ENCODE measurements around the gene CALD1.
A peak's percentile ranks its signal among the peaks of the same experiment; 100 is the strongest.

Gene CALD1

GRCh38 chr7:134737566-134738345 lies 41.7 kb upstream of the CALD1 start:
- H3K4me3 ChIP-seq (ENCODE audit: control insufficient read depth, low read depth, low read length), result peak overlapping the region; percentile 19

GRCh38 chr7:134739362-134739761 lies 40.1 kb upstream of the CALD1 start:
- TF ChIP-seq CTCF (conservative IDR thresholded peaks at IDR 0.05; ENCODE audit: control insufficient read depth, insufficient read depth, low read depth, low read length), result no peak
- H3K4me3 ChIP-seq (ENCODE audit: control insufficient read depth, low read depth, low read length), result no peak overlapping the region
- no peak for DNase-seq (ENCODE audit: low read depth)

More at GRCh38 chr7:134737566-134738345, 41.7 kb upstream of the CALD1 start:
- no peak for TF ChIP-seq CTCF (conservative IDR thresholded peaks at IDR 0.05; ENCODE audit: control insufficient read depth, insufficient read depth, low read depth, low read length)
- DNase-seq (ENCODE audit: low read depth), result peak; percentile 91

DNA sequence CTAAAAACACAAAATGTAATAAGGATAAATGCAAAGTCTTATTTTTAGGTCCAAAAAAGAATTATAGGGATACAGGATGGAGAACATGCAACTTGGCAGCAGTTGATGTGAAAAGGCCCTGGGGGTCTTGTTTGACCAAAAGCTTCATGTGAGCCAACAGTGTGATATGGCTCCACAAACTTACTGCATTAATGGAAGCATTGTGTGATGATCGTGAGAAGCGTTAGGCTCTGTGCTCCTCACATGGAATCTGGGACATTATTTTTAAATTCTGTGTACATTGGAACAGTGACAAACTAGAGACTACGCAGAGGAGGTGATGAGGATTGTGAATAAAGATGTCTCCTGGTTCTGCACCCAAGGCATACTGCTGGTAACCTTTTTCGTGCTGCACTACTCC lies 39.1 kb upstream of the CALD1 start:
- no peak overlapping the region for H3K4me3 ChIP-seq (ENCODE audit: control insufficient read depth, low read depth, low read length)

DNA sequence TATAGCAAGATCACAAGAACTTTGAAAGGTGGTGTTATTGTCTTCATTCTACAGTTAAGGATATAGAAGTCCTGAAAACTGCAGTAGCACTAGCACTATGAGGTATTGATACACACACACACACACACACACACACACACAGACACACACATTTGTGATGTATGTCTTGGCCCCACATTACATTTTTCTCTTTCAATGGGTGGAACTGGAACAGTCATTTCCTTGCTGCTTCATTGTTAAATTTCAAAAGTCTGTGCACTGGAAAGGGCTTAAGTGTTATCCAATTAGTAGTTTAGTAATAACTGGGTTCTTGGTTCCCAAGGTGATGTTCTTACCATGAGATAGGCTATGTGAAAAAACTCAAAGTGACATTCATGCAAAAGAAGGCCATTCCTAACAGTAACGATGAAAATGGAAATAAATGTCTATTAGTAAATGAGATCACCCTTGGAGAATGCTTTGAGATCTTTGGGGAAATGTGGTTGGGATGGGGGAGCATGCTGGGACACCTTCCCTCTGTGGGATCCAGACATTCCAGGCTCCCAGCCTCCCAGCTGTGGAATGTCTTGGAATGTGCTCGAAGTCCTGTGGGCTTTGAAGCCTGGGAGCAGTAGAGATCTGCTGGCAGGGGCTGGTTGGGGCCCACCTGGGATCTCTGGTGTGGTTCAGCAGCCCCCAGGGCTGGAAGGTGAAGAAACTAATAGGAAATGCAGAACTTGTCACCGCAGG lies 37.4 kb upstream of the CALD1 start:
- H3K4me3 ChIP-seq (ENCODE audit: control insufficient read depth, low read depth, low read length), result no peak overlapping the region
- TF ChIP-seq CTCF (conservative IDR thresholded peaks at IDR 0.05; ENCODE audit: control insufficient read depth, insufficient read depth, low read depth, low read length), result no peak
- peak; percentile 83 for DNase-seq (ENCODE audit: low read depth)

More for the DNA sequence above, 39.1 kb upstream of the CALD1 start:
- no peak for DNase-seq (ENCODE audit: low read depth)
- TF ChIP-seq CTCF (conservative IDR thresholded peaks at IDR 0.05; ENCODE audit: control insufficient read depth, insufficient read depth, low read depth, low read length), result no peak

- no peak for TF ChIP-seq CTCF (conservative IDR thresholded peaks at IDR 0.05; ENCODE audit: control insufficient read depth, insufficient read depth, low read depth, low read length)
- peak; percentile 78 for DNase-seq (ENCODE audit: low read depth)
- no peak overlapping the region for H3K4me3 ChIP-seq (ENCODE audit: control insufficient read depth, low read depth, low read length)
Observed at GRCh38 chr7:134742688-134743350, 36.6 kb upstream of the CALD1 start.

DNA sequence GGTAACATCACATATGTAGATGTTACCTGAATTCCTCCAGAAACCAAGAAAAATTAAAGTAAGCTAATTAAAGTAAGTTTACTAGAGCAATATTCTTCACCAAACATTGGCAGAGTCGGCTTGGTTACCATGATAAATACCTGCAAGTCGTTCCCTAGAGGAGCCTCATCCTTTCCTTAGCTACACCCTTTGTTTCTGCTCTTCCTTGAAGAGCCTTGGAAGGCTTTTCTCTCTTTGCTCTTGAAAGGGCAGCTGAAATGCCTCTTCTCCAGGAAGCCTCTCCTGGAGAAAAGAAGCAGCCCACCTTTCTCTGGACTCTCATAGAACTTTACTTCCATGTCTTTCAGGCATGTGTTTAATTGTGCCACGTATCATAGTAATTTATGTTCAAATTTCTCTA lies 34.9 kb upstream of the CALD1 start:
- H3K4me3 ChIP-seq (ENCODE audit: control insufficient read depth, low read depth, low read length), result no peak overlapping the region
- no peak for TF ChIP-seq CTCF (conservative IDR thresholded peaks at IDR 0.05; ENCODE audit: control insufficient read depth, insufficient read depth, low read depth, low read length)
- DNase-seq (ENCODE audit: low read depth), result no peak

Measured in fibroblast of mammary gland (primary cell).